ENCODE measurements around the gene KRTAP5-8.

DNA sequence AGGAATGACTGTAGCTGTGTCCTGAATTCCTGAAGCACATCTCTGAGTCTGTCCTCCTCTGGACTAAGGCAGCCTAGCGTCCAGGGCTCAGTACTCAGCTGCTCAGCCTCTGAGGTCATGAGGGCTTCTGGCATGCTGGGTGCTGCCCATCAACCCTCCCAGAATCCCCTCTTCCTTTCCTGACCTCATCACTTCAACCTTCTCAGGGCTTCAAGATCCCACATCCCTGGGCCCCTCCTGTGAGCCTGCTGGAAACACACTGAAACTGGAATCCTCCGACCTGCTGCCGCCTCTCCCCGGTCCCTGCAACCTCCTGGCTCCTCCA, 803 bp downstream of the KRTAP5-8 start:
- TF ChIP-seq, protein P1, sequence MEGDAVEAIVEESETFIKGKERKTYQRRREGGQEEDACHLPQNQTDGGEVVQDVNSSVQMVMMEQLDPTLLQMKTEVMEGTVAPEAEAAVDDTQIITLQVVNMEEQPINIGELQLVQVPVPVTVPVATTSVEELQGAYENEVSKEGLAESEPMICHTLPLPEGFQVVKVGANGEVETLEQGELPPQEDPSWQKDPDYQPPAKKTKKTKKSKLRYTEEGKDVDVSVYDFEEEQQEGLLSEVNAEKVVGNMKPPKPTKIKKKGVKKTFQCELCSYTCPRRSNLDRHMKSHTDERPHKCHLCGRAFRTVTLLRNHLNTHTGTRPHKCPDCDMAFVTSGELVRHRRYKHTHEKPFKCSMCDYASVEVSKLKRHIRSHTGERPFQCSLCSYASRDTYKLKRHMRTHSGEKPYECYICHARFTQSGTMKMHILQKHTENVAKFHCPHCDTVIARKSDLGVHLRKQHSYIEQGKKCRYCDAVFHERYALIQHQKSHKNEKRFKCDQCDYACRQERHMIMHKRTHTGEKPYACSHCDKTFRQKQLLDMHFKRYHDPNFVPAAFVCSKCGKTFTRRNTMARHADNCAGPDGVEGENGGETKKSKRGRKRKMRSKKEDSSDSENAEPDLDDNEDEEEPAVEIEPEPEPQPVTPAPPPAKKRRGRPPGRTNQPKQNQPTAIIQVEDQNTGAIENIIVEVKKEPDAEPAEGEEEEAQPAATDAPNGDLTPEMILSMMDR (IDR thresholded peaks at IDR 0.05), result no peak
- no peak for TF ChIP-seq POLR2AphosphoS5 (IDR thresholded peaks at IDR 0.05)
- TF ChIP-seq POLR2A (IDR thresholded peaks at IDR 0.05), result no peak
